RCC 7860 (cell line): ENCODE results near the gene TEC.
A peak's percentile ranks its signal among the peaks of the same experiment; 100 is the strongest.
"Not testable (repeated sequence)": the region's sequence is repeated elsewhere in the genome, so short reads cannot be mapped to it uniquely, and the experiment has no call there.

Experiments used
- DNase-seq: peaks from one replicate; pipeline ENCODE4 v3.0.0-alpha.2; 2015; ENCODE audit warnings: low spot score
- FAIRE-seq: peaks from 2 replicates; lab custom pipeline; 2012; peaks lifted over from hg19 to GRCh38; lab: Jason Lieb, UNC

TEC gene

GRCh38 chr4:48169636-48170035, 100.0 kb downstream of the TEC start:
- DNase-seq (no peak), FAIRE-seq (no peak)

GRCh38 chr4:48167538-48168263, 101.9 kb downstream of the TEC start:
- DNase-seq, result no peak
- no peak for FAIRE-seq

DNA sequence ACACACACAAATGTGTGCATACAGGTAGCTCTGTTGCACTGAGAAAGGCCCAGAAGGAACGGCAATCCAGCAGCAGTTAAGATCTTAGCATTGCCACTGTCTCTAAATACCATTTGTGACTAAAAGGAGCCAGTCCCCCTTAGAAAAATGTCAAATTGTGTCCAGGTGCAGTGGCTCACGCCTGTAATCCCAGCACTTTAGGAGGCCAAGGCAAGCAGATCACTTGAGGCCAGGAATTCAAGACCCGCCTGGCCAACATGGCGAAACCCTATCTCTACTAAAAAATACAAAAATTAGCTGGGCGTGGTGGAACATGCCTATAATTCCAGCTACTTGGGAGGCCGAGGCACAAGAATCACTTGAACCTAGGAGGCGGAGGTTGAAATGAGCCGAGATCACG, 105.1 kb downstream of the TEC start:
- not testable (repeated sequence) for FAIRE-seq, DNase-seq

GRCh38 chr4:48163746-48164145, 105.9 kb downstream of the TEC start:
- DNase-seq, result no peak
- FAIRE-seq, result no peak

GRCh38 chr4:48162162-48162561, 107.5 kb downstream of the TEC start:
- DNase-seq, result peak; percentile 62
- no peak for FAIRE-seq

- no peak for DNase-seq
- no peak for FAIRE-seq
Measured at GRCh38 chr4:48157271-48157670, 112.4 kb downstream of the TEC start.

- DNase-seq, result no peak
- FAIRE-seq, result no peak
Measured at GRCh38 chr4:48156423-48156822, 113.2 kb downstream of the TEC start.

GRCh38 chr4:48153791-48154550, 115.7 kb downstream of the TEC start:
- FAIRE-seq, result no peak

GRCh38 chr4:48152259-48152658, 117.4 kb downstream of the TEC start:
- FAIRE-seq, result no peak
- DNase-seq, result no peak

More at GRCh38 chr4:48153791-48154550, 115.7 kb downstream of the TEC start:
- no peak for DNase-seq

GRCh38 chr4:48149827-48150370, 119.7 kb downstream of the TEC start:
- FAIRE-seq, result no peak
- no peak for DNase-seq

- no peak for DNase-seq
- no peak for FAIRE-seq
Measured at GRCh38 chr4:48147621-48148020, 122.0 kb downstream of the TEC start.

DNA sequence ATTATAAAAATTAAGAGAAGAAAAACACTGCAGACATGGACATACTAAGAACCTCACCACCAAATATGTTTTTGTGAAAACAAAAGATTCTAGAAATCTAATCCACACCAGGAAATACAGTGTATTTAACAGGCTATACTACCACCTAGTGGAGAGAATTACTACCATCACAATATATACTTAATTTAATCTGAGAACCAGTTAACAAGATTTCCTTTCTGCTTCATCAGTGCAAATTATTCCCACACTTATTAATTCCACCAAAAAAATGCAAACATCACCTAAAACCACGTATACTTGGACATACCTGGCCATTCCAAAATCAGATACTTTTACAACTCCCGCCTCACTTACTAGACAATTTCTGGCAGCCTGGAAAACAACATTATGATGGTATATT, 128.6 kb downstream of the TEC start:
- DNase-seq (peak; percentile 38), FAIRE-seq (peak; percentile 84)

GRCh38 chr4:48139691-48140090, 129.9 kb downstream of the TEC start:
- DNase-seq (peak; percentile 12), FAIRE-seq (no peak)

DNA sequence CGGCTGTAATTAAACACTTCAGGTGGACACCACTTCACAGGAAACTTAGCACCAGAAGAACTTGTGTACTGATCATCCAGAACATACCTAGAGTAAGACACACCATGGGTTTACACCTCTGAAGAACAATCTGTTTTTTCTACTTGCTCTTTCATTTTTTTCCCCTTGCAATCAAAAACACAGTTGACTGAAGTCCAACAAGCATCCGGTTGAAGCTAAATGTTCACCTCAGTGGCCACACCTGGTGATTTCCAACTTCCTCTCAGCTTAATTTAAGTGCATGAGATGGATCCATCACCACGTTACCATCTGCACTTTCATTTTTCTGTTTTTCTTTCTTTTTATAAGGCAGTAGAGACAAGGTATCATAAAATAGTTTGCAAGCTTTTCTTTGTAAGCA, 130.7 kb downstream of the TEC start:
- no peak for FAIRE-seq
- DNase-seq, result no peak

- FAIRE-seq (no peak), DNase-seq (no peak)
Measured at GRCh38 chr4:48138511-48138910, 131.1 kb downstream of the TEC start.

DNA sequence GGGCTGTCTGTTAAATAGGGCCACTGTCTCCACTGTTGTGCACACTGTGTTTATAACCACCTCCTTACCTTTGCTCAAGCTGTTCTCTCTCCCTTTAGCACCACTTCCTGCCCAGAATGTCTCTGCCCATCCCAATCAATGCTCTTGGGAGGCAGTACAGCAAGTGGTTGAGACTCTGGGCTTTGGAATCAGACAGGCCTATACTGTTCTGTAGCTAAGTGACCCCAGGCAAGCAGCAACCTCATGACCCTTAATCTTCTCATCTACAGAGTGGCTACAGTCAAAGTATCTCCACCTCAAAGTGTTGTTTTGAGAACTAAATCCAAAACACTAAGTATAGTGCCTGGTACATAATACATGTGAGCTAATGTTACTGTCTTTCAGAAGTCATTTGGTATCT, 131.8 kb downstream of the TEC start:
- no peak for FAIRE-seq
- no peak for DNase-seq

DNA sequence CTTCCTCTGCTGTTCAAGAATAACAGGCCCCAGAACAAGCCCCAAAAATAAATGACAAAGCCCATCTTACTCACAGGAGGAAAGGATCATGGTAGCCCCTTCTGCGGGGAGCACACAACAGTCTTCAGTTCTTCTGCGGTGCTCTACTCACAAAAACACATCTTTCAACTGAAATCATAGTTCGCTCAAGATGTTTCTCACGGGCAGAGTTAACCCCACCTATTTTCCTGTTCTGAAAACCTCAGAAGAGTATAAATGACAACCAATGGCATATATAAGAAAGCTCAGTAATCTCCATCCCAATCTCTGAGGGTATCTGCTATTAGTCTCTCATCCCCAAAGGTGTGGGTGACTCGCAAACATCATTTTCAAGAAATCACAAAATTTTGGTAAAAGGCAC, 135.6 kb downstream of the TEC start, which contains the start of gene TXK:
Gene TXK, minus strand, starts transcription at position 170 of the 400 bp plus-strand sequence. Its CDS starts 80 bp downstream, at position 90.
- DNase-seq (no peak), FAIRE-seq (no peak)

- DNase-seq (no peak), FAIRE-seq (no peak)
Measured at GRCh38 chr4:48133669-48134068, 136.0 kb downstream of the TEC start.

GRCh38 chr4:48131736-48132135, 137.9 kb downstream of the TEC start:
- FAIRE-seq (no peak), DNase-seq (no peak)

GRCh38 chr4:48130100-48130499, 139.5 kb downstream of the TEC start:
- FAIRE-seq, result no peak
- no peak for DNase-seq

DNA sequence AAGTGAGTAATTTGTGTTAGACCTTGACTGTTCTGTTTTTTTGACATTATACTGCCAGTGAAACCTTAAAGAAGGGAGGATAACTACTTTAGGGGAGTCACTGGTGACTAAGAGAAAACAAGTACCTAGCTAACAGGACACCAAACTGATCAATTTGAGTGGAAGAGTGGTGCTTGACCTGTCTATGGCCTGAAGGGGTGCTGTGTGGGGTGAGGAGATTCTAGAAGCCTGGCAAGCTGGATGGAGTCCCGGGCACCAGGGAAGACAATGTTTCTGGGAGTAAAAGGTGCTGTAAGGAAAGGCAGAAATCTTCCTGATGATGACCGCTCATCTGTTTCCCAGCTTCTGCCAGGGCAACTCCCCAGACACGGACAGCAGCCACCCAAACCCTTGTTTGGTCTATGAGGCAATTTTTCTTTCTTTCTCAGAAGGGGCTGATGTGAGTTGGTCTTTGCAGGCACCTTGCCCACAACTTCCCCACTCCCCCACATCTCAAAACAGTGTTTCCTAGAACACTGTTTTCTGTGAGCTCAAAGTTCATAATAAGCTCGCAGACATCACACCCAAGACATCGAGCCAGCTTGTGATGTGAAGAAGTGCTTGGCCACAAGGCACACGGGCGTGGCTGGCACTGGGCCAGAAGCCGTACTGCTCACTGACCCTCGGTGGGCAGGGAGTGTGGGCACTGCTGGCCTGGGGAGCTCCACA, 140.2 kb downstream of the TEC start:
- no peak for FAIRE-seq
- peak; percentile 21 for DNase-seq
